GM12891 (cell line): Measurements from ENCODE around the gene FBXL4.

Experiments
- PAX5 ChIP-seq: IDR thresholded peaks from 2 replicates; pipeline ENCODE4 v1.6.1; 2011; ENCODE audit warnings: low read length, moderate library complexity, mild to moderate bottlenecking; ENCODE audit not compliant: insufficient read depth, severe bottlenecking
- POLR2A ChIP-seq: IDR thresholded peaks from 2 replicates; pipeline ENCODE4 v1.6.1; 2011; ENCODE audit warnings: low read depth, low read length, control low read depth
- POLR2AphosphoS5 ChIP-seq: IDR thresholded peaks from 2 replicates; pipeline ENCODE4 v1.6.1; 2011; ENCODE audit warnings: low read depth, low read length, control low read depth
- POU2F2 ChIP-seq: IDR thresholded peaks from 2 replicates; pipeline ENCODE4 v1.6.1; 2011; ENCODE audit warnings: low read depth, mild to moderate bottlenecking, control low read depth, low read length, moderate library complexity
- SPI1 ChIP-seq: IDR thresholded peaks from 2 replicates; pipeline ENCODE4 v1.6.1; 2011; ENCODE audit warnings: low read depth, low read length, control low read depth
- TAF1 ChIP-seq: IDR thresholded peaks from 2 replicates; pipeline ENCODE4 v1.6.1; 2011; ENCODE audit warnings: low read depth, low read length, control low read depth

- TF ChIP-seq POLR2AphosphoS5 (no peak), POLR2A (no peak), TAF1 (no peak), PAX5 (no peak), SPI1 (no peak), POU2F2 (no peak)
Observed at GRCh38 chr6:98875375-98875774, 72.4 kb downstream of the FBXL4 start.
